ENCODE data around the gene LHX6. TPM values are rescaled to one million over a fixed set of nuclear protein-coding genes. Genes with fewer than 3 reads are reported as not detected.

LHX6 gene
- total RNA-seq, 1 donor from 2014 or later: 0.07 TPM

DNA sequence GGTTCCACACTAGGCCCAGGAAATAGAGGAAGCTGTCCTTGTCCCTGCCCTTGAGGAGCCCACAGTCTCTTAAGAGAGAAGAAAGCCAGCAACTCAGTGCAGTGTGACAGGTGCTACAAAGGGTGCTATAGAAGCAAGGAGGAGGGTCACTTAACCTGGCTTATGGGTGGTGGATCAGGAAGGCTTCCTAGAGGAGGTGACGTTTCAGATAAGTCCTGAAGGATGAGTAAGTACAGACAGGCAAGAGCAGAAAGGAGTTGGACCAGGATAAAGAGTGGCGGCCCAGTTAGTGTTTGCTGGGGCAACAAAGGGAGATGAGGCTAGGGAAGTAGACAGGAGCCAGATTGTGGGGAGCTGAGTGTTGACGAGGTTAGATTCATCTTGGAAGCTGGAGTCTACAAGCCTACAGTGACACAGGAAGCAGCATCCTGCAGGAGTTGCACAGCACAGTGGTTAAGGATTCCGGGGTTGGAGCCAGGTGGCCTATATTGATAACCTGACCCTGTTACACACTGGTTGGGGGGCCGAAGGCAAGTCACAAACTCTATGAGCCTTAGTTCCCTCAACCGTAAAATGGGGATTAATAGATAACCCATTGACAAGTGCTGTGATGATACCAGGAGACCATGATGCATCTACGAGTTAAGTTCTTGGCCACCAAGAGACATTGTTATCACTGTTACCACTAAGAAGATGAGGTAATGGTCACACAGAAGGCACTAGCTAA lies 5.4 kb upstream of the LHX6 start:
- H3K4me3 Mint-ChIP-seq: no peak overlapping the region
- H3K36me3 Mint-ChIP-seq (ENCODE audit: low read depth): peaks cover 3% of the 10 kb centered on the region
- H3K27ac Mint-ChIP-seq (ENCODE audit: unreplicated experiment): no peak overlapping the region
- no peaks in the 10 kb centered on the region for H3K4me1 Mint-ChIP-seq
- peaks cover 33% of the 10 kb centered on the region for H3K27me3 Mint-ChIP-seq (ENCODE audit: low read depth)
- TF ChIP-seq, protein P1, sequence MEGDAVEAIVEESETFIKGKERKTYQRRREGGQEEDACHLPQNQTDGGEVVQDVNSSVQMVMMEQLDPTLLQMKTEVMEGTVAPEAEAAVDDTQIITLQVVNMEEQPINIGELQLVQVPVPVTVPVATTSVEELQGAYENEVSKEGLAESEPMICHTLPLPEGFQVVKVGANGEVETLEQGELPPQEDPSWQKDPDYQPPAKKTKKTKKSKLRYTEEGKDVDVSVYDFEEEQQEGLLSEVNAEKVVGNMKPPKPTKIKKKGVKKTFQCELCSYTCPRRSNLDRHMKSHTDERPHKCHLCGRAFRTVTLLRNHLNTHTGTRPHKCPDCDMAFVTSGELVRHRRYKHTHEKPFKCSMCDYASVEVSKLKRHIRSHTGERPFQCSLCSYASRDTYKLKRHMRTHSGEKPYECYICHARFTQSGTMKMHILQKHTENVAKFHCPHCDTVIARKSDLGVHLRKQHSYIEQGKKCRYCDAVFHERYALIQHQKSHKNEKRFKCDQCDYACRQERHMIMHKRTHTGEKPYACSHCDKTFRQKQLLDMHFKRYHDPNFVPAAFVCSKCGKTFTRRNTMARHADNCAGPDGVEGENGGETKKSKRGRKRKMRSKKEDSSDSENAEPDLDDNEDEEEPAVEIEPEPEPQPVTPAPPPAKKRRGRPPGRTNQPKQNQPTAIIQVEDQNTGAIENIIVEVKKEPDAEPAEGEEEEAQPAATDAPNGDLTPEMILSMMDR (conservative IDR thresholded peaks at IDR 0.05): no peak
- DNase-seq (ENCODE audit: low read depth, low spot score): no peak
- H3K9me3 Mint-ChIP-seq: no peaks in the 10 kb centered on the region

DNA sequence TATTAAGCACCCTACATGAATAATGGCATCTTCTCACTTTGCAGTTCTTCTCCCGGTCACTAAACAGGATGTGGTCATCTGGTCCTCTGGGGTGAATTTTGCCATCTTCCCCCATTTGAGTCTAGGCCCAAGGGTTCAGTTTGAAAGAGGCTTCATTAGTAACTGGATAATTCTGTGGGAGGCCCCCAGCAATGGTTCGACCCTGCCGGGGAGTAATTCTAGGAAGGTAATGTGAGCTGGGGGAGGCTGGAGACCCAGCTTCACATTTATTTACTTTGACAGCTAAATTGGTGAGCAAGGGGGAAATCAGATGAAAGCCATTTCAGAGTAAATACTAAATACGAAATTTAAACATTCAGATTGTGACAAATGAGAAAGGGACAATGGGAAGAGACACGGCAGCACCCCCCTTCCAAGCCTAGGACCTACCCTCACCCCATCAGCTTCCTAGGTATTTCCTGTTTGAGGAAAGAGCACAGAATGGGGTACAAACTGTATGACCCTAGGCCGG lies 4.1 kb upstream of the LHX6 start:
- Mint-ChIP-seq H3K27ac (ENCODE audit: unreplicated experiment) (no peak overlapping the region), H3K36me3 (ENCODE audit: low read depth) (no peaks in the 10 kb centered on the region), H3K4me3 (no peak overlapping the region), H3K4me1 (no peaks in the 10 kb centered on the region), H3K9me3 (no peaks in the 10 kb centered on the region), H3K27me3 (ENCODE audit: low read depth) (peaks cover 39% of the 10 kb centered on the region)
- TF ChIP-seq, protein P1 (conservative IDR thresholded peaks at IDR 0.05): no peak
- DNase-seq (ENCODE audit: low read depth, low spot score): no peak

DNA sequence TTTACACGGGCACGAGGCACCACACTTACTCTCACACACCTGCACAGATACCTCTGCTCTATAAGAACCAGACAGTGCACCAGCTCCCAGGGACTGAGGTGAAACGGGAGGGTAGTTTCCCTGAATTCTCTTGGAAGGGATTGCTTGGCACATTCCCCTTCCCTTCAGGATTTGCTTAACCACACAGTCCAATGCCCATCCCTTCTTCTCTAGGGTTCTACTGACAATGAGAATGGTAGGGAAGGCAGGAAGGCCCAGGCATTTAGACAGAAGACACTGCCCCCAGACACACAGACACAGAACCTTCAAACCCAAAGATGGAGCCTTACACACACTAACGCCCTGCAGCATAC lies 704 bp upstream of the LHX6 start:
- H3K27ac Mint-ChIP-seq (ENCODE audit: unreplicated experiment): no peak overlapping the region
- TF ChIP-seq, protein P1 (conservative IDR thresholded peaks at IDR 0.05): no peak
- H3K36me3 Mint-ChIP-seq (ENCODE audit: low read depth): peaks cover 9% of the 10 kb centered on the region
- DNase-seq (ENCODE audit: low read depth, low spot score): no peak
- H3K9me3 Mint-ChIP-seq: no peaks in the 10 kb centered on the region
- peaks cover 8% of the 10 kb centered on the region for H3K4me1 Mint-ChIP-seq
- H3K4me3 Mint-ChIP-seq: no peak overlapping the region
- peaks cover 58% of the 10 kb centered on the region for H3K27me3 Mint-ChIP-seq (ENCODE audit: low read depth)

DNA sequence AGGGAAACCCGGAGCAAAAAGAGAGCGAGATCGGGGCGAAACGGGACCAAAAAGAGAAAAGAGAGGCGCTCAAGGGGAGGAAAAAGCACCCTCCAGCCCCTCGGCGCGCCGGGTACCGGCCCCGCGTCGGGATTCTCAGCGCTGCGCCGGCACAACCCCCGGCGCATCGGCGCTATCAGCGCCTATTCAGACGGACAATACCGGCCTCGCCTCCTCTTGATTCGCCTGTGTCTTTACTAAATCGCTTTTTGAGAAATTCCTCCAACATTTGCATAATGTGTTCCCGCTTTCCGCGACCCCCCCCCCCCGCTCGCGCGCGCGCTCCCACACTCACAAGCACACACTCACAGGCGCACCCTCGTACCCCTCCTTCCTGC lies 578 bp downstream of the LHX6 start:
- no peak for DNase-seq (ENCODE audit: low read depth, low spot score)
- TF ChIP-seq, protein P1 (conservative IDR thresholded peaks at IDR 0.05): no peak
- Mint-ChIP-seq H3K9me3 (no peaks in the 10 kb centered on the region), H3K4me3 (peak overlapping the region; percentile 29), H3K27ac (ENCODE audit: unreplicated experiment) (no peak overlapping the region), H3K27me3 (ENCODE audit: low read depth) (peaks cover 58% of the 10 kb centered on the region), H3K4me1 (peaks cover 9% of the 10 kb centered on the region), H3K36me3 (ENCODE audit: low read depth) (peaks cover 9% of the 10 kb centered on the region)

DNA sequence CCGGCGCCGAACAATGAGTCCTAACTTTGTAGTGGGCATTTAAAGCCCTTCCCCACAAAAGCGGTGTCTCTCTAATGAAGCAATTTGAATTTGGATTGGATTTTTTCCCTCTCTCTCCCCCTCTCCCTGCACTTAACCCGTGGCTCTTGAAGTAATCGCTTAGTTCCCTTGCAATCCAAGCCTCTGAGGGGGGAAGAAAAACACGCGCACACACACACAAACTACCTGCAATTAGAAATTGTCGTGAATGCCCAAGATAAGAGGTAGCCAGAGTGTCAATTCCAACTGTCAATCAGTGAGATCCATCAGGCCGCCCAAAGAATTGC lies 1.2 kb downstream of the LHX6 start:
- Mint-ChIP-seq H3K27ac (ENCODE audit: unreplicated experiment) (no peak overlapping the region), H3K9me3 (no peaks in the 10 kb centered on the region), H3K4me3 (peak overlapping the region; percentile 81), H3K36me3 (ENCODE audit: low read depth) (peaks cover 9% of the 10 kb centered on the region), H3K27me3 (ENCODE audit: low read depth) (peaks cover 58% of the 10 kb centered on the region), H3K4me1 (peaks cover 14% of the 10 kb centered on the region)
- no peak for DNase-seq (ENCODE audit: low read depth, low spot score)
- TF ChIP-seq, protein P1 (conservative IDR thresholded peaks at IDR 0.05): no peak

All from neural crest cell (in vitro differentiated cells).